UCSD-AML1 (cell line): Measurements from ENCODE around the gene PRKCH.

Experiments used
- DNase-seq: peaks from one replicate; lab custom pipeline; 2025; ENCODE audit not compliant: unreplicated experiment; lab: John Stamatoyannopoulos, UW

PRKCH gene

DNA sequence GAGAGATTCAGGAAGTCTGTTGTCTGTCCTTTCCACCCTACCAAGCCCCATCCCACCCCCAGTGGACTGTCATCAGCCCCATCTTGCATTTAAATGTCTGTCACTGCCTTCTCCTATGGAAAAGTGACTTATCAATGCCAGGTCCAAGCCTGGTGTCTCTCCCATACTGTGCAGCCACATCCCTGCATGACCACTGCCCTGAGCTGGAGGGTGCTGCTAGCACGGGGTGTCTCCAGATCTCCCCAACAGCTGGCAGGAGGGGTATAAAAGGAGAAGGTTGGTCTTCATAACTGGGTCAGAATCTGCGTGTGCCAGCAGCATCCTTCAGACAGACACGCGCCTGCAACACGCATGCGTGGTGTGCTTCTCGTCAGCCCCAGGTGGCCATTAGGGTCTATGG is 219.6 kb downstream of the PRKCH start:
- DNase-seq, result no peak

DNA sequence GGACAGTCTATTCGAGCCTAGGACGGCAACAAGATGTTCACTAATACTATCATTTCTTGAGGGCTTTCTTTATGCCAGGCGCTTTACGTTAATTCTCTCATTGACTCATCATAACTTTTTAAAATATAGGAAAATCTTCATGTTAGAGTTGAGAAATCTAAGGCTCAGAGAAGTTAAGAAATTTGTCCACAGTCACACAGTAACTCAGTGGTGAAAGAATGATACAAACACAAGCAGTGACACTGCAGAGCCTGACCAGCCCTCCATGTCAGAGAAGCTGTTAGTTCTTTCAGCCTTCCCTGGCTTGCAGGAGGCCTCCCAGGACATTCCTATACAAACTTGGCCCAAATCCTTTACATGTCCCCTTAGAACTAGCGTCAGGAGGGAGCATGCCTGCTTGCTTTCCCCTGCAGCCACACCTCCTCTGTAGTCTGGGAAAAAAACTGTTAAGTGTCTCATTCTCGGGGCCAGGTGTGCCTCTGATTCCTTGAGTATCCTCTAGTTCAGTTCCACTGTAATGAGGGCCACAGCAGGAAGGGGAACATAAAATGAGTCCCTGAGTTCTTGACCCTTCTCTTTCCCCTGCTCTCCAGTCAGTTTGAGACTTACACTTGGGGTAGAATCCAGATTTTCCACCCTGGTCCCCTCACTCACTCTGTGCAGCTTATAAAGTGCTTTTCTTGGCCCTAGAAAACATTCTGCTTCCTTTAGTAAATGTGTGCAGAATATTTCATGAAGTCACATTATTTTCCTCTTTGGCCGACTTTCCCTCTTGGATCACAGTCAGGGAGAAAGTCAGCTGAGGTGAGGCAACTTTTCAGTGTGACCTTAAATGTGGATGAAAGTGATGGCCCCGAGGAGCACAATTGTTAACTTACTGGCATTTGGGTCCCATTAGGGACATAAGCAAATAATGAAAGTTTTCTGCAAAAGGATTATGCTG is 221.7 kb downstream of the PRKCH start:
- no peak for DNase-seq

DNA sequence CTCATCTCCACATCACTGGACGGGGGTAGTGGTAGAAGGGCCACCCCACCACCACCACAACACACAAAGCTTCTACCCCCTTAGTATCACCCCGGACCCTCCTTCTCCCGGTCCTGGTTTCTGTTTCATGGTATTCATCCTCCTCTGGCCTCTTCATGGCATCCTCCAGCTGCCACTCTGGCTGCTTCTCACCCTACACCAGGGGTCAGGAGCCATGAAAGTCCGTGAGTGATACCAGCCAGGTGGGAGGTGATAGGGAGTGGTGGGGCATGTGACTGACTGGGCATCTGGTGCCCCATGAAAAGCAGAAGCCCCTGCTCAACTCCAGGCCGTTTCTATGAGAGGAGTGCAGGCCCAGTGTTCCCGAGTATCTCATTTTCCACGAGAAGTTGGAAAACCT is 222.6 kb downstream of the PRKCH start:
- DNase-seq, result no peak

DNA sequence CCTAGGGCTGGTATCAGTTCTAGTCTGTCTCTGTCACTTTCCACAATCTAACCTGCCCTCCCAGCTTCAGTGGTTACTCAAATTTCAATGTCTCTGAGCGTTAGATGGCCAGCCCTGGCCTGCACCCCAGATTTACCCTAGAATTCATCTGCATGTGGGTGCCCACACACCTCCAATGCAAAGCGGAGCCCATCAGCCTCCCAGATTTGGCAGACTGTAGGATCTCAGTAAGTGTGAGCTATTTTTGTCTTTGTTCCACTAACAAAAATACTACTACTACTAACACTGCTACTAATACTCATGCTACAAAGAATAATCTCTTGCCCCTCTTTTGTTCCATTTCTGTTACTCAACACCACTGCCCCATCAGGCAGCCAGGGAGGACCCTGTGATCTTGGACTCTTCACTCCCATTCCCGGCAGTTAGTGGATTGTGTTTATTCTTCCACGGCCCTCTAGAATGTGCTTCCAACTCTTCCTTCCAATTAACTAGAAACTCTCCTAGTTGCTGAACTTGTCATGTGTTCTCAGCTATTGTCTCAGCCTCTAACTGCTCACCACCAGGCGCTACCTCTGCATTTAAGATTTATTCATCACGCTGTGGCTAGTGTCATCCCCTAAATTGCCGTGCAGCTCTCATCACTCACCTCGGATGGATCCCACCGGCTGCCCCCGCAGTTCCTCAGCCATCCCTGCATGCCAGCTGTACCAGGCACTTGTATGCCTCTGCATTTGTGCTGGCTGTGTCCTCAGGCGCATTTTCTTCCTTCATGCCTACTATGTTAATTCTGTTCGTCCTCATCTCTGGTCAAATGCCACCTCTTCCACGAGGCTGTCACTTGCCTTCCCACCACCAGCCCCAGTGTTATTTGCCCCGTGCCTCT is 223.3 kb downstream of the PRKCH start:
- no peak for DNase-seq

DNA sequence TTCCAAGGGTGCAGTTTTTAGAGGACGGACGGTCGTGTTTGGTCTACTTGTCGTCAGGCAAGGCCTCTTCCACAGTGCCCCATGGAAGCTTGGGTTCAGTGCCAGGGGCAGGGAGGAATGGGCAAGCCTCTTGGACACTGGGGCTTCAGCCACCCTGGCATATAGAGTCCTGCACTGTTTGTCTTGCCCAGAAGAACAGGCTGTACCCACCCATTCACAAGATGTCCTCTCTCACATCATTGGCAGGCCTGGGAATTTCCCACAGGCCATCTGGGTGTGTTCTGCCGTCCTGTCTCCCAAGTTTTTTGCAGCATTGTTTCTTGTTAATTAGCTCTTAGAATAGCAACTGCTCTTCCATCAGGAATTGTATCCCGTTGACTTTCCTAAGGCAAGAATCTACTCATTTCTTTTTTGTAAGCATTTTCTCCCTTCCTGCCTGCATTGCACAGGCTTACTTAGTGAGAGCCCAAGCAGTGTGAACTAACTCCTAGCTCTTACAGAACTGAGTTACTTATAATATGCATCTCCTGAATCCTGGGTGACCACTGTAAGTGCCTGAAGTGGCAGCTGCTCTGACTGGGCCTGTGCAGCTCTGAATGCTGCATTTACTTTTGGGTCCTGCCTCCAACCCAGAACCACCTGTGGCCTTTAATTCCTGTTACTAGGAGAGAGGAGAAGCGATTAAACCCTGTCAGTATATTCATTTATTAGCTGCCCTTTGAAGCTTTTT is 224.5 kb downstream of the PRKCH start:
- no peak for DNase-seq

DNA sequence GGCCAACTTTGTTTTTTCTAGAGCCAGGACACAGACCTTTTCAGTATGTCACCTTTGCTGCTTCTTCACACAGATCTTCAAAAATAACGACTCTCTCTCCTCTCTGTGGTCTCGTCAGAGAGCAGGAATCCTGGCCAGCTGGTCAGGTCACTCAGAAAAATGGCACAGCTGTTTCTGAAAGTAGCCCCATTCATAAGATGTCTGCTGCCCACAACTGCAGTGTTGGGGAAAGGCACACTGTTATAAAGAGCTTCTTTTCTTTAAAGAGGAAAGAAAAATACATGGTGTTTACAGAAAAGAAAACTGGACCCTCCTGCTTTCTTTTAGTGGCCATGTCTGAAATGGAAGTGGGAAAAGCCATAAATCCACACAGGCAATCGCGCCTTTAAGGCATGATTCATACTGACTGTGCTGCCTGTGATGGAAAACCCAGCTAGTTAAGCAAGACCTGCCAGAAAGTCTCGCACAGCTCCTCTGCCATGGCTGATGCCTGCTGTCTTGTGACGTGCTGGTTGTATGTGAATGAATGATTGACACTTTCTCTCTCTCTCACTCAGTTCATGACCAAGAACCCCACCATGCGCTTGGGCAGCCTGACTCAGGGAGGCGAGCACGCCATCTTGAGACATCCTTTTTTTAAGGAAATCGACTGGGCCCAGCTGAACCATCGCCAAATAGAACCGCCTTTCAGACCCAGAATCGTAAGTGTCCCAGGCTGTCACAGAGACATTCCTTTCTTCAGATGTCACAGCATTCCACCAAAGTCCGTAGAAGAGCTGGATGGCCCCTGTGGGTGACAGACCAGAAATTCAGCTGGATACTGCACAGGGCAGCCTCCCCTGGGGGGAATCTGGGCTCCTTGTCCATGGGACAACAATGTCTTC is 226.0 kb downstream of the PRKCH start:
- DNase-seq, result no peak

DNA sequence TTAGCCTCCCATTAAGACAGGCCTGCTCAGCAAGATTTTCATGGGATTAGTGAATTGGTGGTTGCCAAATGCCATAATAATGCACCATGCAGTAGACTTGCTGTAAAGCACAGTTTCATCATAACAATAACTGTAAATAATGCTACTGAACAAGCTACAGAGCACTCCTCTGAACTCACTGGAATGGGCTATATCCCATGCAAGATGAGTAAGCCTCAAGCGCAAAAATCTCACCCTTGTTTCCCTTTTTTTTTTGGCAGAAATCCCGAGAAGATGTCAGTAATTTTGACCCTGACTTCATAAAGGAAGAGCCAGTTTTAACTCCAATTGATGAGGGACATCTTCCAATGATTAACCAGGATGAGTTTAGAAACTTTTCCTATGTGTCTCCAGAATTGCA is 228.0 kb downstream of the PRKCH start:
- DNase-seq, result no peak

DNA sequence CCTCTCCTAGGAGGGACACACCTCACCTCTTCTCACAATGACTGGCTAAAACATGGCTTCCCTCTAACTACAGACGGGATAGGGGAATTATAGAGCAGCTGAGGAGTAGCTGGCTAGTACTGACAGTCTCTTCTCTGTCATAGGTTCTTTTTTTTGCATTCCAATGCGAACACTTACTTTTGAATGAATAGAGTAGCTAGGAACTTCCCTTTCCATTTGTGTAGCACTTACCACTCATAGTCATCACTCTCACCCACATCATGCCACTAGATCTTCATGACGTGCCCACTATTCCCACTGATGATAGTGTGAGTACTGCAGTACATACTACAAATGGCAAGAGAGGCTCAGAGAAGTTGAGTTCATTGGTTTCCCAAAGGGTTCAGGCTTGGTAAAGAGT is 230.0 kb downstream of the PRKCH start:
- no peak for DNase-seq

DNA sequence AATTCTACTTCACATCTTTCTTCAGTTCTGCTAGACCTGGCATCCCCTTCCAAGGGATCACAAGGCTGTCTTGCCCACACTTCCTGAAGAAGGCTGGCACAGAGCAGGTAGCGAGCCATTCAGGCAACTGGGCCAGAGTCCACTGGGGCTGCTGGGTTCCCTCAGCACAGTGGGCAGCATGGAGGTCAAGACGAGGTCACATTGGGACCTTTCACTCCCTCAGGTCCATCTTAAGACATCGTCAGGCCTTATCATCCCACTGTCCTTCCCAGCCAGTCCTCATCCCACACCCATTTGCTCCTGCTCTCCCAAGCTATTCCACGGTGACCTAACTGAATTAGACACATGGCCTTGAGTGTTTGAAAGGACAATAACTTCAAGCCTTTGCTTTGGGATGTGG is 230.9 kb downstream of the PRKCH start:
- no peak for DNase-seq

DNA sequence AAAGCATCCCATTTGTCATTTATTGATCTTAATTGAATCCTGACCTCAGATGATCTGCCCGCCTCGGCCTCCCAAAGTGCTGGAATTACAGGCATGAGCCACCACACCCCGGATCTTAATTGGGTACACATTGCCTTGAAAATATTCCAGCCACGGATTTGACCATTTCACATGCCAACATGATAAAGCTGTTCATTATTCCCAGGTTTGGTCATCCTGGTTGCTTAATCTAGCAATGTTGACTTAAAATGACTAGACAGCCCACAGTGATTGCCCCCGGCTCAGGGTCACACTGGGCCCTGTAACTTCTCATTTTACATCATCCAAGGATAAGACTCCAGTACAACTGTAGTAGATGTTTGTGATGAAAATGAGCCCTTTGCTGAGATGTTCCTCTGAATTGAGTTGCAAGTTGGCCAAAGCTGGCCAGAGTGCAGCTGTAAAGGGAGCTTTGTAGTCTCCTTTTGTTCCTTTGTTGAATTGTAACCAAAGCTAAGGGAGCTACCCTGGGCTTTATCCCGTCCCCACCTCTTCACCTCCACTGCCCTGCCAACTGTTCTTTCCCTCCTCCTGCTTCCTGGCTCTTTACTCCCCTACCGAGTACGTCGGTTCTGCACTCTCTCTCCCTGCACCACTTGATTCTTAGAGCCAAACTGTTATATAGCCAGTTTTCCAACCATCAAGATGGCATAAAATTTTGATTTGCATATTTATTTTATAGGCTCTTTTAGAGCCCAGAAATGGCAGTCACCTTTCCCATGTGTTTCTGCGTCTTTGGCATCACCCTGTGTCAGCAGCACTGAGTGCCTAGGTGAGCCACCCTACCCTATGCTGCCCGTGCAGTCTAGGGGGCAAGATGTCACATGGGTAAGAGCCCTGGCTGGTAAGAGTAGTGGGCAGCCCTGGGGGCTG is 232.6 kb downstream of the PRKCH start:
- no peak for DNase-seq

DNA sequence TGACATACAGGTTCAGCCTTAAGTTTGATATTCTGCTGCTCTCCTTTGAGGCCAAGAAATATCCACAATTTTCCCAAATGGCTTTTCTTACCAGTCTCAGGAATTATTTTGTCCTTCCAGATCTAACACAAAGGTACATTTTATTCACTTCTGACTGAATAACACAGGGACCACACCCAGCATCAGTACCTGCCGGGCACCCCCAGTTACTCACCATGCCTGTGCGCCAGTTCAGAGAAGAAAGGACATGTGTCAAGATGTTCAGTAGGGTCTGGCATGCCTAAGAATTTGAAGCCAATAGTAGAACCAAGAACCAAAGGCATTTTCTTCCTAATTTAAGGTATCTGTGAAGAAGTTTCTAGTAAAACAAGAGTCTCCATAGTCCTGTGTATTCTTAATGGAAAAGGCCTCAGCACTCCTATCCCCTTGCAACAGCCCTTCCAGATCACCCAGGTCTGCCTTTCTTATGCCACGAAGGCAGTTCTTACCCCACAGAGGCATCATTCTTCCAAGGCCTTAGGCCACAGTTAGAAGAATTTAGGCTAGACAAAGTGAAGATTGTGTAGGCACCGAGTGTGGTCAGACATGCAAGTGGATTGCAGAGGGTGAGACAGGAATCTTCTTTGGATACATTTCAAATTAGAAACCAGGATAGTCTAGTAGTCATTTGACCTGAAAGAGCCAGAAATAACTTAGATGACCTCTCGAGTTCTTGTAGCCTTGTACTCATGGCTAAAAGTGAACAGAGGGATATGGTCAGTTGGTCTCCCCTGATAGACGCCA is 233.9 kb downstream of the PRKCH start:
- DNase-seq, result no peak

DNA sequence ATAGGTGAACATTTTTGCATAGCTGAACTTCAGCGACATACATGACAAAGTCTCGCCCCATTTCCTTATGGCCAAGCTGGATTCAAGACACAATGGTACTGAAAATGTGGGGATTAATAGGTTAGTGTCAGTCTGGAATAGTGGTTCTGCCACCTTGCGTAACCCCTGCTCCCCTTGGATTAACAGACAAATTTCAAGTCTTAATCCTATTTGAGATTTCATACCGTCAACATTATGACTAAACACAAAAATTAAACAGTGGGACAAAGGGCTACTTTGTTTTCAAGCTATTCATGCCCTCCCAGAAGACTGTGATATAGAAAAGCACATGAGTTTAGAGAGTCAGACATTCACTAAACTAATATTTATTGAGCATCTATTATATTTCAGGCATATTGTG is 235.1 kb downstream of the PRKCH start:
- DNase-seq, result no peak

DNA sequence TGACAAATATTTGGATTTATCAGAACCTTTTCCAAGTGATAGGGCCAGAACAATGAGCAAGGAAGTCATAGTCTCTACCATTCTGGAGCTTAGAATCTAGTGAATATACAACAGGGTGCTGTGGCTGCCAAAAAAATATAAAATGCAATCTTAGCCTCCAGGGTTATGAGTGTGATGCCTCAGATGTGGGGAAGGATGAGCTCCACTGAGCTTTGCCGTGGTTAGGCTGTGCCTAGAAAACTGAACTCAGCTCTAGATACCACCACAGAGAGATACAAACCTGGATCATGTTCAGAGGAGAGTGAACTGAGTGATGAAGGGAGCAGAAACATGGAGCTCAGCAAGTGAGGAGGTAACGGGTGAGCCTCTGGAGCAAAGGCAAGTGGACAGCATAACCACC is 235.9 kb downstream of the PRKCH start:
- DNase-seq, result no peak

DNA sequence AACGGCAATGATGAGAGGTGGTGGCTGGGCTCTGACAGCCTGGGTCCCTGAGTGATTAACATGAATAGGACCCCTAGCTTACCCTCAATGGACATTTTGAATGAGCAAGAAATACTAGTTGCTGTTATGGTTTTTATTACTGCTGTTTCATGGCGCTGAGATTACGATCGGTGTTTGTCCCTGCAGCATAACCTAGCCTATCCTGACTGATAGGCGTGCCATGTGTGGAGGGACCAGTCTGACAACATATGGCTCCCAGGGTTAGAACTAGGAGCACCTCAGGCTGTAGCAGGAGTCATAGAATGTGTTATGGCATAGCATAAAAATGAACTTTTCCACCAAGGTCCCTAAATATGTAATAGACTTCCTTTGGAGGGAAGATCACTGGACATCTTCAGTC is 236.5 kb downstream of the PRKCH start:
- DNase-seq, result no peak

DNA sequence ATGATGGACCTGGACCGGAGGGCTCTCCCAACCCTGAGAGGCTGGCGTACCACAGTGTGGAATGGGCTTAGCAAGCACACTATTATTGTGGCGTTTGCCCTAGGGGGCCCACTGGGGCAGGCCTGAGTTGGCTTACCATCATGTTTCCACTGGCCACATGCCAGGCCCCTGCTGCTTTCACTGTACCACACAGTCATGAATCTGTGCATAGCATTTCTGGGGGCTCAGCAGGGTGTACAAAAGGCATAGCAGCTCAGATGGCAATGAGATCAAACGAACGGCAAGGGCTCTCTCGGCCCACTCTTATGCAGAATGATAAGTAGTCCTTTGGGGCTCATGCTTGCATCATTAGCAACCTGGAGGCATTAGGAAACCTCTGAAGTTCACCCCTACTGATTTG is 236.9 kb downstream of the PRKCH start:
- DNase-seq, result no peak

DNA sequence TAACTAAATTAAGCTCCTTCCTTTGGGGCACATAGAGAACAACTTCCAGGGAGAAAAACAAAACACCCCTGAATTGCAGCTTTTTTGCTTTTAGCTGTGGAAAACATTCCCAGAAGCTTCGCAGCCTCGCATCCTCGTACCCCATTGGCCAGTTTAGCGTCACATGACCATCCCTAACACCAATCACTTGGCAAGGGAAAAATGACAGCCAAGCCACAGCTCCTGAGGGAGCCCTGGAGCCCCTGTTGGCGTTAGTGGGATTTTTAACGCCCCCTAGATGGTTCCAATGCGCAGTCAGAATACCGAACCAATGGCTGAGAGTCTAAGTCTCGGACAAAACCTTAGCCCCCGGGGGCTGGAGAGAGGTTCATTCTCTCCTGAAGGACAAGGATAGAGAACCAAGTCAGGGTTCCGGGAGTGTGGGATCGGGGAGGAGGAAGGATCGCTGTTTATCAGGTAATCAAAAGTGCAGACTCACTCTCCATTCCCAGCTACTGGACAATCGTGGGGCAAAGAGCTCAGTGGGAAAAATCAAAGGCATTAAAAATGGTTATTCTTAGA is 238.3 kb downstream of the PRKCH start:
- no peak for DNase-seq

DNA sequence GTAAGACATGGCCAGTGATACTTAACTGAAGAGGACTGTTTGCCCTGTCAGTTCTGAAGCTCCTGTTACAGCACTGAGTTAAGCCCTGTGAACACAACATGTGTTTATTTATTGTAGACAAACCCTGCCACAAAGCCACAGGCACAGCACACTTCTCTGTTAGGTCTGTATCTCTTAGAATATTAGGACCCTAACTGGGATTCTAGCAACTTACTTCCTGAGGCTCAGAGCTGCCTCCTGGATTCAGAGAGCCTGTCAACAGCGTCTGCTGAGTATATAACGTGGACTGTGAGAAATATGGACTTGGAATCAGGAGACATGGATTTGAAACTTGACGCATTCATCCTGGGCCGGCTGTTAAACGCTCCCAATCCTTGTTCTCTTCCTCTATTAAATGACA is 238.9 kb downstream of the PRKCH start:
- no peak for DNase-seq

DNA sequence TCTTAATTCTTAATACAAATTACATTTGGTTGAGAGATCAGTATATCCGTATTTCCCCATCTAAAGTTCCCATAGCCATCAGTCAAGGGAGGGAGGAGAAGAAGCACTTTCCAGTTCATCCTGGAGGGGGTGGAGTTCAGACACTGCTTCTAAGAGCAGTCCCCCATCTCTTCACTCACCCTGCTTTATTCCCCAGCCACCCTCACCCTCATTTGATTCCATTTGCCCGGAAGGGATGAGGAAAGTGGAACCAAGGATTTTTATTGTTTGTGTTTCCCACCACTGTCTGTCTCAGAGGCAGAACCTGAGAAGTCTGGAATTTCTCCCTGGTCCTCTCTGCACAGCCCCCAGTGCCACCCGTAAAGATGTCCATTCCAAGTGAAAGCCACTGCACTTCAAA is 239.7 kb downstream of the PRKCH start:
- no peak for DNase-seq
